ENCODE data around the gene RFX7.

RFX7 gene

DNA sequence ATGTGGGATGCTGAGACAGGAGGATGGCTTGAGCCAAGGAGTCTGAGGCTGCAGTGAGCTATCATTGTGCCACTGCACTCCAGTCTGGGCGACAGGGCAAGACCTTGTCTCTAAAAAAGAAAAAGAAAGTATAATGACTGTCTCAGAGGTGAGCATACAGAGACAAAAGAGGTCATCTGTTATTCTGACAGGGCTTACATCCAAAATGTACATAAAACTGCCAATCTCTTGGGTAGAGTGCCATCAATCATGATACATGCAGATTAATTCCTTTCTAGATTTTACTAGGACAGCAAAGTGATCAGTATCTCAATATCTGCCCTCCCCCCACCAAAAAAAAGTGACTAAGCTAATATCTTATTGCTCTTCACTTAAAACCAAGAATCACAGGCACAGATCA, 41.0 kb downstream of the RFX7 start:
- Histone ChIP-seq H2AFZ (ENCODE audit: low read depth, low read length, severe bottlenecking) (no peak overlapping the region), H3K27me3 (ENCODE audit: low read length) (no peaks in the 10 kb centered on the region), H3K79me2 (ENCODE audit: insufficient read depth, low read length) (peaks cover 95% of the 10 kb centered on the region), H3K4me2 (ENCODE audit: low read depth, low read length, poor library complexity, severe bottlenecking) (no peak overlapping the region), H3K9me3 (ENCODE audit: insufficient read depth, low read length) (no peaks in the 10 kb centered on the region), H3K4me3 (ENCODE audit: insufficient read depth, low read length, poor library complexity, severe bottlenecking) (no peak overlapping the region), H4K20me1 (ENCODE audit: low read depth, low read length) (0 out of 2 replicates have a peak, but pooled peaks cover 12% of the 10 kb centered on the region), H3K9me2 (replicated peaks; ENCODE audit: insufficient read depth, low read length) (no peaks in the 10 kb centered on the region), H3K27ac (ENCODE audit: low read depth, low read length) (no peak overlapping the region), H3K36me3 (ENCODE audit: low read length) (no peaks in the 10 kb centered on the region), H3K9ac (ENCODE audit: low read length) (no peak overlapping the region), H3F3A (ENCODE audit: insufficient read depth) (0 out of 2 replicates have a peak, but pooled peaks cover 7% of the 10 kb centered on the region)
- TF ChIP-seq CTCF (IDR thresholded peaks at IDR 0.05; ENCODE audit: insufficient read depth, low read length, poor library complexity, severe bottlenecking) = no peak

DNA sequence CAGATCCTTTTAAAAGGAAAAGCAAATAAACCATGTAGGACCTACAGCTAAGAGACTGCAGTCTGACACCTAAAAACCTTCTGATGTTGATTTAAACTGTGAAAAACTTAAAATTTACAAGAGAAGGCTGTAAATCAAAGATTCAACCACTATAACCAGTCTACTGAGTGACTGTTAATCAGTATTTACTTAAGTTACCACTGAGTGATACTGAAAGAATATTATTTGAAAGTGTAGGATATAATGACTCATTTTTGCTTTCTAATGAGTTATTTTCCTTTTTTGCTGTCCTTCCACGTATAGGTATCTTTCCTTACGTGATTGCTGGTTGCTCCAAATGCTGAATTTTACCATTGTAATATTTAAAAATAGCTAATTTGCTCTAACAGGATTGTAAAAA, 44.6 kb downstream of the RFX7 start:
- Histone ChIP-seq H3K4me3 (ENCODE audit: insufficient read depth, low read length, poor library complexity, severe bottlenecking) (no peak overlapping the region), H3K4me2 (ENCODE audit: low read depth, low read length, poor library complexity, severe bottlenecking) (no peak overlapping the region), H3K9me2 (replicated peaks; ENCODE audit: insufficient read depth, low read length) (no peaks in the 10 kb centered on the region), H3K79me2 (ENCODE audit: insufficient read depth, low read length) (peaks cover 89% of the 10 kb centered on the region), H3F3A (ENCODE audit: insufficient read depth) (peaks cover 8% of the 10 kb centered on the region; the same call in 1 of the 2 replicates), H3K9me3 (ENCODE audit: insufficient read depth, low read length) (no peaks in the 10 kb centered on the region), H3K9ac (ENCODE audit: low read length) (no peak overlapping the region), H4K20me1 (ENCODE audit: low read depth, low read length) (peaks cover 21% of the 10 kb centered on the region; the same call in 1 of the 2 replicates), H3K27ac (ENCODE audit: low read depth, low read length) (no peak overlapping the region), H2AFZ (ENCODE audit: low read depth, low read length, severe bottlenecking) (no peak overlapping the region), H3K27me3 (ENCODE audit: low read length) (no peaks in the 10 kb centered on the region), H3K36me3 (ENCODE audit: low read length) (no peaks in the 10 kb centered on the region; the same call in 1 of the 2 replicates)
- TF ChIP-seq EZH2phosphoT487 (conservative IDR thresholded peaks at IDR 0.05; ENCODE audit: low read length) (no peak), CTCF (IDR thresholded peaks at IDR 0.05; ENCODE audit: insufficient read depth, low read length, poor library complexity, severe bottlenecking) (no peak)

- Histone ChIP-seq H2AFZ (ENCODE audit: low read depth, low read length, severe bottlenecking) (no peak overlapping the region), H3F3A (ENCODE audit: insufficient read depth) (peaks cover 10% of the 10 kb centered on the region; the same call in 1 of the 2 replicates), H4K20me1 (ENCODE audit: low read depth, low read length) (peaks cover 24% of the 10 kb centered on the region), H3K27ac (ENCODE audit: low read depth, low read length) (no peak overlapping the region), H3K9me3 (ENCODE audit: insufficient read depth, low read length) (no peaks in the 10 kb centered on the region), H3K4me3 (ENCODE audit: insufficient read depth, low read length, poor library complexity, severe bottlenecking) (no peak overlapping the region), H3K9me2 (replicated peaks; ENCODE audit: insufficient read depth, low read length) (no peaks in the 10 kb centered on the region), H3K27me3 (ENCODE audit: low read length) (no peaks in the 10 kb centered on the region), H3K4me2 (ENCODE audit: low read depth, low read length, poor library complexity, severe bottlenecking) (no peak overlapping the region), H3K9ac (ENCODE audit: low read length) (no peak overlapping the region), H3K36me3 (ENCODE audit: low read length) (no peaks in the 10 kb centered on the region; the same call in 1 of the 2 replicates), H3K79me2 (ENCODE audit: insufficient read depth, low read length) (peaks cover 93% of the 10 kb centered on the region)
- TF ChIP-seq CTCF (IDR thresholded peaks at IDR 0.05; ENCODE audit: insufficient read depth, low read length, poor library complexity, severe bottlenecking) = no peak
- TF ChIP-seq EZH2phosphoT487 (conservative IDR thresholded peaks at IDR 0.05; ENCODE audit: low read length) = no peak
These were observed 49.6 kb downstream of the RFX7 start for GRCh38 chr15:56194035-56194434.

All from SU-DHL-6 (cell line).